Activated naive CD4-positive, alpha-beta T cell treated with Interleukin-2 at 50 U/mL for 16 hours (primary cell): ENCODE measurements around the gene CXCR6.
A peak's percentile ranks its signal among the peaks of the same experiment; 100 is the strongest.

Source experiments
- DNase-seq: peaks from one replicate; pipeline ENCODE4 v3.0.0-alpha.2; 2020

Gene CXCR6

GRCh38 chr3:45943207-45943846 is at the start of gene CXCR6:
Gene CXCR6 (plus strand): TSS chr3:45943464. CDS start chr3:45946482, 3,018 bp downstream.
- peak; percentile 59 for DNase-seq

- DNase-seq = no peak
Observed at GRCh38 chr3:45894015-45894414, 49.2 kb upstream of the CXCR6 start.

- DNase-seq = no peak
Observed at GRCh38 chr3:45895686-45896468, 47.4 kb upstream of the CXCR6 start.

GRCh38 chr3:45896956-45897355 is 46.3 kb upstream of the CXCR6 start:
- DNase-seq = no peak

GRCh38 chr3:45904931-45905330 is 38.3 kb upstream of the CXCR6 start:
- DNase-seq = no peak

- DNase-seq = no peak
Observed at GRCh38 chr3:45905755-45906154, 37.5 kb upstream of the CXCR6 start.

GRCh38 chr3:45906681-45907407 is 36.4 kb upstream of the CXCR6 start:
- DNase-seq = no peak

GRCh38 chr3:45907769-45908705 is 35.2 kb upstream of the CXCR6 start:
- peak; percentile 11 for DNase-seq

- DNase-seq = no peak
Observed at GRCh38 chr3:45908761-45909160, 34.5 kb upstream of the CXCR6 start.

- no peak for DNase-seq
Observed at GRCh38 chr3:45909542-45909941, 33.7 kb upstream of the CXCR6 start.

- no peak for DNase-seq
Observed at GRCh38 chr3:45910892-45911291, 32.4 kb upstream of the CXCR6 start.

GRCh38 chr3:45911511-45912226 is 31.6 kb upstream of the CXCR6 start:
- DNase-seq = no peak

GRCh38 chr3:45912435-45912834 is 30.8 kb upstream of the CXCR6 start:
- DNase-seq = no peak

GRCh38 chr3:45914362-45915058 is 28.8 kb upstream of the CXCR6 start:
- no peak for DNase-seq

GRCh38 chr3:45915059-45915439 is 28.2 kb upstream of the CXCR6 start:
- DNase-seq = no peak

GRCh38 chr3:45915518-45916231 is 27.6 kb upstream of the CXCR6 start:
- DNase-seq = peak; percentile 86

GRCh38 chr3:45917146-45917898 is 25.9 kb upstream of the CXCR6 start:
- no peak for DNase-seq

GRCh38 chr3:45921158-45922038 is 21.9 kb upstream of the CXCR6 start:
- no peak for DNase-seq

- no peak for DNase-seq
Observed at GRCh38 chr3:45922039-45922326, 21.3 kb upstream of the CXCR6 start.
